IMR-90 (cell line): ENCODE data around the gene CD34. TPM values are rescaled to one million over a fixed set of nuclear protein-coding genes. Genes with fewer than 3 reads are reported as not detected.

Experiments used
- ATAC-seq: fragments of 200-7000 bp; cut with Tn5 transposase; 2 replicates; pipeline ENCODE4 v1.9.1; 2020; ENCODE audit warnings: low read depth, mild to moderate bottlenecking, moderate library complexity
- BruUV-seq: library from RNA; stranded (reverse); fragments of 400-500 nt; replicated peaks from 2 replicates; lab custom pipeline; 2021; lab: Mats Ljungman, UMichigan
- CTCF ChIA-PET: fragments of 300-600 bp; formaldehyde crosslinking; extraction: SDS; loops from one replicate; lab custom pipeline; 2021; ENCODE audit warnings: antibody characterized with exemption; lab: Yijun Ruan, JAX
- POLR2A ChIA-PET: fragments of 300-600 bp; sonication (Branson Sonifier 250); formaldehyde crosslinking; loops from one replicate; lab custom pipeline; 2022; ENCODE audit warnings: antibody characterized with exemption; ENCODE audit not compliant: unreplicated experiment; lab: Charles Lee
- DNase-seq: peaks from one replicate; pipeline ENCODE4 v3.0.0; 2013
- H2AFZ ChIP-seq: replicated peaks from 2 replicates; pipeline ENCODE3; 2013; ENCODE audit warnings: low read length, mild to moderate bottlenecking; ENCODE audit not compliant: poor library complexity
- H2AK5ac ChIP-seq: 2 replicates; pipeline ENCODE4 v1.6.1; 2013; ENCODE audit warnings: low read depth, low read length, inconsistent platforms
- H2AK9ac ChIP-seq: replicated peaks from 2 replicates; pipeline ENCODE3; 2013; ENCODE audit warnings: mild to moderate bottlenecking, low read depth, low read length, moderate library complexity; ENCODE audit not compliant: poor library complexity
- H2BK120ac ChIP-seq: 2 replicates; pipeline ENCODE4 v1.6.1; 2013; ENCODE audit warnings: low read depth, low read length, inconsistent platforms
- H2BK15ac ChIP-seq: 3 replicates; pipeline ENCODE4 v1.6.1; 2013; ENCODE audit warnings: low read depth, low read length, inconsistent platforms
- H2BK20ac ChIP-seq: 2 replicates; pipeline ENCODE4 v1.6.1; 2013; ENCODE audit warnings: low read depth, mild to moderate bottlenecking, inconsistent platforms, low read length, moderate library complexity
- H2BK5ac ChIP-seq: 2 replicates; pipeline ENCODE4 v1.6.1; 2013; ENCODE audit warnings: mild to moderate bottlenecking, low read depth, low read length, inconsistent platforms; ENCODE audit not compliant: poor library complexity, severe bottlenecking
- H3K14ac ChIP-seq: replicated peaks from 2 replicates; pipeline ENCODE4 v1.6.1; 2013; ENCODE audit warnings: low read depth, low read length, inconsistent platforms
- H3K18ac ChIP-seq: 2 replicates; pipeline ENCODE4 v1.6.1; 2013; ENCODE audit warnings: low read depth, low read length, control low read depth
- H3K23ac ChIP-seq: 2 replicates; pipeline ENCODE4 v1.6.1; 2013; ENCODE audit warnings: low read depth, low read length, inconsistent platforms
- H3K27ac ChIP-seq: 2 replicates; pipeline ENCODE4 v1.5.1; 2013; ENCODE audit warnings: mild to moderate bottlenecking, control low read depth, low read length; ENCODE audit not compliant: insufficient read depth
- H3K27me3 ChIP-seq: 2 replicates; pipeline ENCODE4 v1.6.1; 2013; ENCODE audit warnings: low read length; ENCODE audit not compliant: control insufficient read depth, insufficient read depth
- H3K36me3 ChIP-seq: 2 replicates; pipeline ENCODE4 v1.6.1; 2013; ENCODE audit warnings: low read length, mixed read lengths; ENCODE audit not compliant: control insufficient read depth, insufficient read depth
- H3K4ac ChIP-seq: 2 replicates; pipeline ENCODE4 v1.6.1; 2013; ENCODE audit warnings: low read depth, low read length, inconsistent platforms
- H3K4me1 ChIP-seq: 2 replicates; pipeline ENCODE4 v1.6.1; 2013; ENCODE audit warnings: low read length, mixed read lengths; ENCODE audit not compliant: control insufficient read depth, insufficient read depth
- H3K4me2 ChIP-seq: 2 replicates; pipeline ENCODE4 v1.6.1; 2013; ENCODE audit warnings: low read depth, mild to moderate bottlenecking, control low read depth, low read length, moderate library complexity
- H3K4me3 ChIP-seq: 2 replicates; pipeline ENCODE4 v1.5.1; 2013; ENCODE audit warnings: low read depth, mild to moderate bottlenecking, control low read depth, low read length, moderate library complexity; ENCODE audit not compliant: insufficient read depth
- H3K56ac ChIP-seq: 2 replicates; pipeline ENCODE4 v1.6.1; 2013; ENCODE audit warnings: low read length, inconsistent platforms; ENCODE audit not compliant: insufficient read depth; ENCODE audit errors: extremely low read depth
- H3K79me1 ChIP-seq, 2 experiments: 2 replicates each; pipeline ENCODE4 v1.6.1; 2013; ENCODE audit warnings: low read length in 2 of 2, inconsistent platforms in 1 of 2, low read depth in 1 of 2
- H3K9ac ChIP-seq: 2 replicates; pipeline ENCODE4 v1.6.1; 2013; ENCODE audit warnings: low read depth, low read length, control low read depth
- H3K9me1 ChIP-seq: 2 replicates; pipeline ENCODE4 v1.6.1; 2013; ENCODE audit warnings: low read length, inconsistent platforms; ENCODE audit not compliant: insufficient read depth
- H3K9me3 ChIP-seq: 2 replicates; pipeline ENCODE4 v1.6.1; 2013; ENCODE audit warnings: low read length; ENCODE audit not compliant: control insufficient read depth, insufficient read depth
- H4K20me1 ChIP-seq: 2 replicates; pipeline ENCODE4 v1.6.1; 2013; ENCODE audit warnings: low read length, inconsistent platforms; ENCODE audit not compliant: insufficient read depth
- H4K5ac ChIP-seq: 2 replicates; pipeline ENCODE4 v1.6.1; 2013; ENCODE audit warnings: mild to moderate bottlenecking, low read depth, low read length, control low read depth
- H4K8ac ChIP-seq, 2 experiments: 2 replicates each; pipeline ENCODE4 v1.6.1; 2013; ENCODE audit warnings: low read depth in 2 of 2, low read length in 2 of 2, control low read depth in 1 of 2, inconsistent platforms in 1 of 2
- H4K91ac ChIP-seq: 2 replicates; pipeline ENCODE4 v1.6.1; 2013; ENCODE audit warnings: low read depth, low read length, inconsistent platforms; ENCODE audit not compliant: insufficient read depth
- CEBPB ChIP-seq: IDR thresholded peaks from 2 replicates; pipeline ENCODE4 v1.6.1; 2012; ENCODE audit warnings: low read depth, low read length, improper control_type of control experiment
- CHD1 ChIP-seq: IDR thresholded peaks from 2 replicates; pipeline ENCODE4 v1.6.1; 2012; ENCODE audit warnings: low read depth, low read length, improper control_type of control experiment
- NFE2L2 ChIP-seq: fragments of 150-350 bp; IDR thresholded peaks from 2 replicates; pipeline ENCODE4 v1.6.1; 2016; ENCODE audit warnings: low read depth, mild to moderate bottlenecking, low read length
- RCOR1 ChIP-seq: IDR thresholded peaks from 2 replicates; pipeline ENCODE4 v1.6.1; 2012; ENCODE audit warnings: mild to moderate bottlenecking, low read length, improper control_type of control experiment; ENCODE audit not compliant: insufficient replicate concordance
- WGBS, 2 experiments: methylation state at CpG; one replicate each; pipeline versions ENCODE4 v1.1.5 to v1.1.7; 2013; ENCODE audit warnings: missing lambda C conversion rate in 2 of 2; ENCODE audit not compliant: insufficient read length in 1 of 2; ENCODE audit errors: extremely low coverage in 2 of 2; 5-methylcytosine and 5-hydroxymethylcytosine counted together
- dilution Hi-C: fragments of 300-500 bp; cut with HindIII; formaldehyde crosslinking; loops from one replicate; pipeline ENCODE4 v1.14.3; 2018; ENCODE audit warnings: low sequenced_read_pairs; ENCODE audit not compliant: unreplicated experiment
- in situ Hi-C: fragments of 300-500 bp; cut with MboI; formaldehyde crosslinking; loops from 3 replicates; pipeline ENCODE4 v1.14.3; 2019; ENCODE audit warnings: low sequenced_read_pairs, inconsistent platforms, mixed read lengths
- intact Hi-C: fragments of 100-400 bp; cut with micrococcal nuclease; formaldehyde crosslinking; loops from 2 replicates; pipeline ENCODE4 v1.10.0; 2022
- polyA plus RNA-seq, 3 experiments: library from polyadenylated mRNA; depleted of rRNA; stranded (reverse); fragments of >200 nt; gene quantifications; 2 replicates each; pipeline ENCODE4 v1.2.3, GENCODE V29; 2012; ENCODE audit warnings: low replicate concordance in 1 of 3
- total RNA-seq: library from RNA; depleted of rRNA; stranded (reverse); fragments of >200 nt; gene quantifications from 2 replicates; pipeline ENCODE4 v1.2.3, GENCODE V29; 2012

The CD34 gene
- total and polyA plus RNA-seq, 2 of the 4 experiments (the other 2 are of a cell fraction): 0.14 TPM; not detected in 1

DNA sequence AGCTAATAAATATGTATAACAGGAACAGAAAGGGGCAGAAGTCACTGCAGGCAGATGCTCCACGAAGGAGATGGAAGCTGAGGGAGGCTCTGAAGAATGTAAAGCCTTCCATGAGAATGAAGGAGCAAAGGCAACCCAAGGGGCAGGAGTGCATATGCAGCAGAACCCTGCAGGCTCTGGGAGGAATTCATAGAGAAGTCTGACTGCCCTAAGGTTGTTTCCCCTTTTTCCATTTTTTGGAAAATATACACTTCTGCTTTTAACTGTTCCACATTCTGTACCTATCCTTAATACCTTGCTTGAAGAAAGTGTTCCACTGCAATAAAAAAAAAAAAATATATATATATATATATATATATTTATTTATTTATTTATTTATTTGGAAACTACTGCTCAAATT, 69.6 kb downstream of the CD34 start:
- WGBS, 2 experiments: 38% methylated on average over 1 of the region's 1 CpG; no CpG with 5 or more reads in 1 of the 2 experiments
- no peaks in the 10 kb centered on the region for H3K9me3 ChIP-seq
- H4K91ac ChIP-seq: no peak overlapping the region
- H3K36me3 ChIP-seq: no peaks in the 10 kb centered on the region
- H3K4me2 ChIP-seq: no peak overlapping the region
- no peak overlapping the region for H4K5ac ChIP-seq
- no peak overlapping the region for H3K4ac ChIP-seq
- H2BK20ac ChIP-seq: no peak overlapping the region
- no peak overlapping the region for H2BK15ac ChIP-seq
- no TSS peak for BruUV-seq
- ChIA-PET CTCF (interaction anchor here (1.0 to 2.2 kb wide), 2 partner anchors 27 to 156 kb away, joined by 3 to 11 read pairs; no protein-coding TSS in a partner anchor), POLR2A (no interaction called here)
- no peak overlapping the region for H2AK5ac ChIP-seq
- no peak for ATAC-seq
- dilution Hi-C loops: no loop called here
- TF ChIP-seq RCOR1 (no peak), NFE2L2 (no peak), CEBPB (no peak), CHD1 (no peak)
- no peak overlapping the region for H4K8ac ChIP-seq
- no peaks in the 10 kb centered on the region for H3K27me3 ChIP-seq
- H3K27ac ChIP-seq: no peak overlapping the region
- H3K79me1 ChIP-seq: peaks cover 3 to 21% of the 10 kb centered on the region in 2 experiments; a peak in 2 of 4 replicates
- no peak overlapping the region for H2BK120ac ChIP-seq
- in situ Hi-C loops: no loop called here
- H3K4me3 ChIP-seq: no peak overlapping the region
- no peak overlapping the region for H3K56ac ChIP-seq
- no peak overlapping the region for H3K14ac ChIP-seq
- H2AK9ac ChIP-seq: no peak overlapping the region
- no peak overlapping the region for H2BK5ac ChIP-seq
- H3K9me1 ChIP-seq: peaks cover 4% of the 10 kb centered on the region
- no peaks in the 10 kb centered on the region for H4K20me1 ChIP-seq
- no peak for DNase-seq
- no peak overlapping the region for H3K18ac ChIP-seq
- H2AFZ ChIP-seq: no peak overlapping the region
- no peak overlapping the region for H3K23ac ChIP-seq
- H3K9ac ChIP-seq: no peak overlapping the region
- H3K4me1 ChIP-seq: no peaks in the 10 kb centered on the region; the same call in 1 of the 2 replicates
- intact Hi-C loops: no loop called here
